HL-60/S4 (cell line): ENCODE measurements around the gene CRTC1.
"Not testable (repeated sequence)": the region's sequence is repeated elsewhere in the genome, so short reads cannot be mapped to it uniquely, and the experiment has no call there.

Experiments
- in situ Hi-C: fragments of 300-500 bp; cut with MboI; formaldehyde crosslinking; loops from 2 replicates; pipeline ENCODE4 v1.14.3; 2022; ENCODE audit warnings: low sequenced_read_pairs

The CRTC1 gene

DNA sequence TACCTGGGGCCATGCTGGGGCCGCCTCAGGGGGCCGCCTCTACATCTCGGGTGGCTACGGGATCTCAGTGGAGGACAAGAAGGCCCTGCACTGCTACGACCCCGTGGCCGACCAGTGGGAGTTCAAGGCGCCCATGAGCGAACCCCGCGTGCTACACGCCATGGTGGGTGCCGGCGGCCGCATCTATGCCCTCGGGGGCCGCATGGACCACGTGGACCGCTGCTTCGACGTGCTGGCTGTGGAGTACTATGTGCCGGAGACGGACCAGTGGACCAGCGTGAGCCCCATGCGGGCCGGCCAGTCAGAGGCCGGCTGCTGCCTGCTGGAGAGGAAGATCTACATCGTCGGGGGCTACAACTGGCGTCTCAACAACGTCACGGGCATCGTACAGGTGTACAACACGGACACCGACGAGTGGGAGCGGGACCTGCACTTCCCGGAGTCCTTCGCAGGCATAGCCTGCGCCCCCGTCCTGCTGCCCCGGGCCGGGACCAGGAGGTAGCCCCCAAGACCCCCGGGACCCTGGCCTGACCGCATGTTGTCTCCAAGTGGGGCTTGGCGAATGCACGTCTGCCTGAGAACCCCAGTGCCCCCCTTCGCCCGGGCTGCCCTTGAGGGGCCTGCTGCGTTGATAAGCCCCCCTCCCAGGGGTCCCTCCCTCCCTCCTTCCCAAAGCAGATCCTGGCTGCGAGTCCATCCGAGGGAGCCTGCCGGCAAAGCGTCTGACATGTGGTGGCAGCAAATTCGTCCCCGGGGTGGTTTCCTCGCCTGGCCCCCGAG, 14.5 kb upstream of the CRTC1 start:
- in situ Hi-C loops = no loop called here

DNA sequence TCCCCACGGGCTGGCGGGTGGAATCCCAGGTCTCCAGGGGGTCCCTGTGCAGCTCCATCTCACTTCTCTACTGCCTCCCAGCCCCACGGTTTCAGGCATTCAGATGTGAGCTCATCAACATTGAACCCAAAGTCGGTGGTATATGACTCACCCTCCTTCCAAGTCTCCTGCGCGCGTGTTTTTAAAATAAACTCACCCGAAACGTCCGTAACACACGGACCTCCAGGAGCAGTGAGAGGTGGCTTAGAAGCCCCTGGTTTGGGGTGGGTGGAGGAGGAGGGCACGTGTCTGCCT, 14.0 kb upstream of the CRTC1 start:
- in situ Hi-C loops = no loop called here

DNA sequence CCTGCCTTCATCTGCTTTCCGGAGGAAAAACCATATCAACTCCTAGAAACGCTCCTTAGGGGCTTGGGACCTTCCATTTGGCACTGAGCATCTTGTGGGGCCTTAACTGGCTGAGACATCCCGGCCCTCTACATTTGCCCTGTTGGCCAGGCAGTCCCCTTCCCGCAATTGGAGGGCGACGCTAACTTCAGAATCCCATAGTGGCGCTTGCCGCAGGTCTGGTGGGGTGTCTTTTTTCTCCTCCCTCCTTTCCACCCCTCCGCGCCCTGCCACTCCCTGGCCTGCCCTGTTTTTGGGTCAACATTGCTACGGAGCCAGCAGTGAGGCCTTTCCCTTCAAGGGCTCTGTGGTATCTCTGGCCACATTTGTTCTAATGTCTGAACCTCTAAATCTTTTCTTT, 13.6 kb upstream of the CRTC1 start:
- in situ Hi-C loops = no loop called here

DNA sequence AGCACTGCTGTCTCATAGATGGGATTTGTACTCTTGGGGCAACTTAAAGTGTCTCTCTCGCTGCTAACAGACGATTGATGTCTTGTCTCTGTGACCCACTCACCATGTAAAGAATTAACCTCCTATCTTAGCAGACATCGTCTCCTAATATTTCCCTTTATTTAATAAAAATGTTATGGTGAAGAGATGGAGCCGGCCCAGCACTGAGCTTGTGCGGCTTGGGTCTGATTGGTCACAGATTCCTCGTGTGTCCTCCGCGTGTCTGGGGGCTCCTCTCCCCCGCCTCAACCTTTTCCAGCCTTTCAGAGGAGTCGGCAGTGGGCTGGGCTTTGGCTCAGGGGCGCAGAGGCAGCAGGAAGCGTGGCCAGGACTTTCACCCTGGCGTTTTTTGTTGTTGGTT, 13.2 kb upstream of the CRTC1 start:
- in situ Hi-C loops = no loop called here

DNA sequence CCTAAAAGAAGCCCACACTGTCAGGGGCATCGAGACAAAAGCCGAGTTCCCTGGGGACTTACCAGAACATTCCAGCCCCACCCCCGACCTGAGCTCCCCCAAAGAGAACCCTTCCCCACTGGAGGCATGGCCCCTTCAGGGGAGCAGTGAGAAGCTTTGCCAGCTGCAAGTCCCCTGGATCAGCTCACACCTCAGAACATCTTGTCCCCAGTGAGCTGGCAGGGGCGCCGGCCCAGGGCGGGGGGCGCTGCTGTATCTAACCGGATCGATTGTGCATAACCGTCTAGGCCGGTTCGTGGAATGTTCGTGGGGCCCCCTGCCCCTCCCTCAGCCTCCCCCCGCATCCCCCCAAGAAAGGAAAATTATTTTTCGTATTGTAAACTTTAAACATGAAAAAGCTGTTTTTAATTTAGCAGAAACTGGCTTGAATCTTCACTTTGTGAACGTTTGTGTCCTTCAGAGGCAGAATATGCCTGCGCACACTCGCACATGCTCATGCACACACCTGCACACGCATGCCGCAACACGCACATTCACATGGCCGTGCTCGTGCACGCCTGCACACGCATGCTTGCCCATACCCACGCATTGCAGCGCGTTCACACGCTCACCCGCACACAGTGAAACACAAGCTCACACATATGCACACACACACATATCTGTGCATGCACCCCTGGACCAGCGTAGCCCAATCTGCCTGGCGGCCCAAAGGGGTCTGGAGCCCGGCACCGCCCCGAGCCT, 12.0 kb upstream of the CRTC1 start:
- in situ Hi-C loops = no loop called here

DNA sequence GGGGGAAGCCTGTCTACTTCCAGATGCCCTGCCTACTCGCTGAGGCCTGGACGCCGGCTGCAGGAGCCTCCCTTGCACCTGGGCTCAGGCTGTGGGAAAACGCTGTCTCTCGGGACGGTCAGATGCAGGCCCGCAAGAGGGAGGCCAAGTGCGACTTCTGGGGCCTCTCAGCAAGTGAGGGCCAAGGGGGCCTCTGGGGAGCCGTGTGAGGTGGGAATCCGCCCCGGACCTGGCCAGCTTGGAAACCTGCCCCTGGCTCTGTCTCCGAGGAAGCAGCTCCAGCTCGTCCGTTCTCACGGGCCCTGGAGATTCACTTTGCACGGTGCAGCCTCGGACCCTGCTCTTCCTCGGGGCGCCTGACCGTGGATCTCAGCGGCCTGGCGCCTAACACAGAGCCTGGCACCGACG, 11.4 kb upstream of the CRTC1 start:
- in situ Hi-C loops = no loop called here

DNA sequence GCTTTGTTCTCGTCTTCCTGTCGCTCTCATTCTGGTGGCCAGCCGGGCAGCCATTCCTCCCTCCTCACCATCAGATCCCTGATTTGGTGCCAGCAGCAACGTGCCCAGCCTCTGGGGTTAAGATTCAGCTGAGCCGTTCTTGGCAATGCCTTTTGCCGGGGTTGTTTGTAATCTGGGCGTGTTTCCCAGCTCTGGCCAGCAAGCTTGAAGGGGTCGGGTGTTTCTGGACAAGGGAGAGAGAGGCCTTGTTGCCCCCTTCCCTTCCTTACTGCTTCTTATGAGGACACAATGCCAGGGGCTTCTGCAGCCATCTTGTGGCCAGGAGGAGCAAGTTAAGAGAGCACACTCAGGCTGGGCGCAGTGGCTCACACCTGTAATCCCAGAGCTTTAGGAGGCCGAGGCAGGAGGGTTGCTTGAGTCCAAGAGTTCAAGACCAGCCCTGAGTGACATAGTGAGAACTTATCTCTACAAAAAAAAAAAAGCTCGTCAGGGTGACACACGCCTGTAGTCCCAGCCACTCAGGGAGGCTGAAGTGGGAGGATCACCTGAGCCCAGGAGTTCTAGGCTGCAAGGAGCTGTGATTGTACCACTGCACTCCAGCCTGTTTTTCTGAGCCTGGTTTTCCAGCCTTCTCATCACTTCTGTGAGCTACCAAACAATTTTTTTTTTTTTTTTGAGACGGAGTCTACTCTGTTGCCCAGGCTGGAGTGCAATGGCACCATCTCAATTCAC, 10.7 kb upstream of the CRTC1 start:
- in situ Hi-C loops = no loop called here

DNA sequence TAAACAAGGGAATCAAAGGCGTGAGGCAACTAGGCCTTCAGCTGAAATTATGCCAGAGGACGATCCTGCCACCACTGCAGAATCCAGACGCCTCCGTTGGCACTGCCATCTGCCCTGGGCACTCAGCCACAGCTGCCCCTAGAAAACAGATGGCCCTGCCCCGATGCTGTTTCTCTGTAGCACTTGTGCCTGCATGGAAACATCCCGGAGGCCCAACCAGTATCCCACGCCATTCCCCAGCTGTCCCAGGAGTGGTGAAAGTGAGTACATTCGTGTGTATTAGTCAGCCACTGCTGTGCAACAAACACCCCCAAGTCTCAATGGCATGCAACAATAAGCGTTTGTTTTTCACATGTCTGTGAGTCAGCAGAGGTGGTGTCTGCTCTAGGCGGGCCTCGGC, 8.9 kb upstream of the CRTC1 start:
- in situ Hi-C loops = no loop called here

DNA sequence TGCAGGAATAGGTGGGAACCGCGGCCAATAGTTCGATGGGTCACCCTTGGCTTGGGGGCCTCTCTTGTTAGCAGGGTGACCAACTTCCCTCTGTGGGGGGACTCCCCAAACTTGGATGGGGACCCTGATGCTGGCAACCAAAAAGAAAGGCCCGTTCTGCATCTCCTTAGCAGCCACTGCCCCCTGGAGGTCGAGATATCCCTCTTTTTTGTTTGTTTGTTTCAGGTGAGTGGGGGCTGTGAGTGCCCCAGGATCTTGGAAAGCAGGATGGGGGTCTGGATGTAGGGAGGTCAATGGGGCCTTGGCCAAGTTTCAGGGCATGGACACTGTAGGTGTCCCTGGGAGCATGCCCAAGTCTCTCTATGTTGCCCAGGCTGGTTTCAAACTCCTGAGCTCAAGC, 7.7 kb upstream of the CRTC1 start:
- in situ Hi-C loops = no loop called here

DNA sequence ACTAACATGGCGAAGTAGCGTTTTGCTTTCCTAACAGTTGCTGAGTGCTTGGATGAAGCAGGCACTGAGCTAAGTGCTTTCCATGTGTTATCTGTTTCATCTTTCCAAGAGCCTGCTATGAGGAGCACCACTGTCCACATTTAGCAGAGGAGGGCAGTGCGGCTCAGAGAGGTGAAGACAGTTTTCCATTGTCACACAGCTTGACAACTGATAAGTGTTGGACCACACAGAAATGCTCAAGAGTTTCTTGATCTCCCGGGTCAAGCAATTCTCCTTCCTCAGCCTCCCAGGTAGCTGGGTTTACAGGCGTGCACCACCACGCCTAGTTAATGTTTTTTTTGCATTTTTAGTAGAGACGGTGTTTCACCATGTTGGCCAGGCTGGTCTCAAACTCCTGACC, 6.8 kb upstream of the CRTC1 start:
- in situ Hi-C loops = no loop called here

DNA sequence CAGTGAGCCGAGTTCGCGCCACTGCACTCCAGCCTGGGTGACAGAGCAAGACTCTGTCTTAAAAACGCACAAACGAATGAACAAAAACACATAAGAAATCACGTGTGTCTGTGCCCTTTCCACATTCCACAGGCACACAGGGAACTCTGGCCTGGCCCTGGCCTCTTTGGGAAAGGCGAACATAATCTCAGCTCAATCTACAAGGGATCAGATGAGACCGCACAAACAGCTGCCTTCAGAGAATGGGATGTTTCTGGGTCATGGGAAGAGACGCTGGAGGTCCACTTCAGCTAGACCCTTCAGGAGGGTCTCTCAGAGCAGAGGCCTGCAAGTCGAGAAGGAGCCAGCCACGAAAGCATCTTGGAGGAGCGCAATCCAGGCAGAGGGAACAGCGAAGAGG, 6.3 kb upstream of the CRTC1 start:
- in situ Hi-C loops = no loop called here

DNA sequence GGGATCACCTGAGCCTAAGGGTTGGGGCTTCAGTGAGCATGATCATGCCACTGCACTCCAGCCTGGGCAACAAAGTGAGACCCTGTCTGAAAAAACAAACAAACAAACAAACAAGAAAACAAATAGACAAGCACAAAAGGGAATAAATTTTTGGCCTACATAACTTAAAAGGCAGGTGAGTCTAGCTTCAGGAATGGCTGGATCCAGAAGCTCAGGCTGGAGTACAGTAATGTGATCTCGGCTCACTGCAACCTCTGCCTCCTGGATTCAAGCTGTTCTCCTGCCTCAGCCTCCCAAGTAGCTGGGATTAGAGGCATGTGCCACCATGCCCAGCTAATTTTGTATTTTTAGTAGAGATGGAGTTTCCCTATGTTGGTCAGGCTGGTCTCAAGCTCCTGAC, 3.3 kb upstream of the CRTC1 start:
- in situ Hi-C loops = not testable (repeated sequence)

DNA sequence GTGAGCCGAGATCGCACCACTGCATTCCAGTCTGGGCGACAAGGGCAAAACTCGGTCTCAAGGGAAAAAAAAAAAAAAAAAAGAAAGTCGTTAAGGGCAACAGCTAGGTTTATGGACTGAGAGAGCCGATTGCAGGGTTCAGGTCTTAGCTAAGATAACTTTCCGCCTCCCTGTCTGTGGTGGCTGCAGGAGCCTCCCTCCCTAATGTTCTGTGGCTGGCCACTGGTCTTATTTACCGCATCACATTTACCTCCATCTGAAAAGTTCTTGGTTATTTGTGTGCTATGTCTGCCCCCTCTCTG, 722 bp upstream of the CRTC1 start:
- in situ Hi-C loops = no loop called here

DNA sequence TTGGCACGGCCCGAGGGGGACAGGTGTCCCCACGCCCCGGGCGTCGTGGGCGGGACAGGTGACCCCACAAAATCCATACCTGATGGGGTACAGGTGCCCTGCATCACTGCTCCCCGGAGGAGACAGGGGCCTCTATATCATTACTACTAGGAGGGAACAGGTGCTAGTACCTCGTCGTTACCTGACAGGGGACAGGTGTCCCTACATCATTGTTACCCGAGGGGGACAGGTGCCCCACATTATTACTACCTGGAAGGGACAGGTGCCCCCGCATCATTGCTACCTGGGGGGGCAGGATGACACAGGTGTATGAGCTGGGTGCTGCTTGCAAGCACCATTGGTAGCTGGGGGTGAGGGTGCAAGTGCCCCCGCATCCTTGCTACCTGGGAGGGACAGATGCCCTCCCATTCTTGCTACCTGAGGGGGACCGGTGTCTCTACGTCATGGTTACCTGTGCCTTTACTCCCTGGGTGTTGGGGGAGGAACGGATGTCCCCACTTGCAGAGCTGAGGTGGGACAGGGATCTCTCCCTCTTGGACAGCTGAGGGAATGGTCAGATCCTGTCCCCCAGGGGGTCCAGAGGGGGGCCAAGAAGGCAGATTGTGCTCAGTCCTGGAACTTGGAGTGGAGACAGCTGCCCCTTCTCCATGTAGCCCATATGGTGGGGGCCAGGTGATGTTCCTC, 620 bp downstream of the CRTC1 start:
- in situ Hi-C loops = no loop called here

DNA sequence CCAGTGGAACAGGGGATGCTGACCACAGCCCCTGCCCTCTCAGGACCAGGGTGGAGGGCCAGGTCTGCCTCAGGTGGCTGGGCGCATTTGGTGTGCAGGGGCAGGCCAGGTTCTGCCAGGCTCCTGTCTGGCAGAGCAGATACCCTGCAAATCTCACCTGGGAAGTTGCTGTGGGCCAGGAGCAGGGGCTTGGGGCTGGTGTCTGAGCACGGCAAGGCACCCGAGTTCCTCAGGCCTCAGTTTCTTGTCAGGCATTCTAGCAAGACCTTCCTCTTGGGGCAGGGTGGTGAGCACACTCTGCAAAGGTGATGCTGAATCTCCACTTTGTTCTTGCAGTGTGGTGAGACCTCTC, 1.1 kb downstream of the CRTC1 start:
- in situ Hi-C loops = no loop called here

DNA sequence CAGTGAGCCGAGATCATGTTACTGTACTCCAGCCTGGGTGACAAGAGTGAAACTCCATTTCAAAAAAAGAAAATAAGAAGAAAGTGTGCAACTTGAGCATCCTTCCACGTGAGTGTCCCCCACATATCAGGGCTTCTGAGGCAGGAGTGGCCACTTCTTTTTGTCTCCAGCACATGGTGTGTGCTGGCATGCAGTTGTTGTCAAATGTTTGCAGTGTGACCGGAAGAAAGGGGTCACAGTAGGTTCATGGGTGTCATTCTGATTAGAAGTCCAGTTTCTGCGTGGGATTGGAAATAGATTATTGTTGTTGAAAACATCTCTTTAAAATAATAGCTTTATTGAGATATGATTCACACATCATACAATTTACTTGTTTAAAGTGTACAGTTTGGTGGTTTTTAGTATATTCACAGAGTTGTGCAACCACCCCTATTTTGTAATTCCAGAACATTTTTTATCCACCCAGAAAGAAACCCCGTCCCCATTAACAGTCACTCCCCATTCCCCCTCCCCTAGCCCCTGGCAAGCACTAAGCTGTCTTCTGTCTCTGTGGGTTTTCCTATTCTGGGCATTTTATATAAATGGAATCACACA, 2.2 kb downstream of the CRTC1 start:
- in situ Hi-C loops = no loop called here

DNA sequence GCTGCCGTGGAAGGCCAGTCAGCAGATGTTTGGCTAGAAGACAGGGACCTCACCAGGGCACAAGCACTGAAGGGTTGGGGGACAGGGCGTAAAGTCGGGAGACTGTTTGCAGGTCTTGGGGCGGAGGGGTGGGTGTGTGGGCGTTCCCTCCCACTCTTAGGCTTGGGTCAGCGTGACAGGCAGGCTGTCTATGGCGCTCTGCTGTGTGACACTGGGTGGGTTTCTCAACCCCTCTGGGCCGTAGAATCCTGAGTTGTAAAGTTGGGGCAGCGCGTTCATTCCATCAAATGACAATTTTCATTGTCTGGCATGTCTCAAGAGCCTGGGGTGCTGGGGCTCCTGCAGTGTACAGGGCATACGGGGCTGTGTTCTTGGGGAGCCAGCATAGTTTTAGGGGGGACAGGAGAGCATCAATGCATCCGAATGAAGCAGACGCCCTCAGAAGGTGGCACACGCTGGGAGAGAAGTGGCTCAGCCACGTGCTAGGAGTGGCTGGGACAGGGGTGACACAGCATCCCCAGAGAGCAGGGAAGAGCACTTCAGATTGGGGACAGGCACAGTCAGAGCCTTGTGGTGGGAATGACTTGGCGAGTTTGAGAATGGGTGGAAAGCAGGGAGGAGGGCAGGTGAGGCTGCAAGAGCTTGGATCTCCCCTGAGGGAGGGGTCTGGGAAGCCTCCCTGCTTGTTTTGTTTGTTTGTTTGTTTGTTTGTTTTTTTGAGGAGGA, 4.4 kb downstream of the CRTC1 start:
- in situ Hi-C loops = no loop called here

DNA sequence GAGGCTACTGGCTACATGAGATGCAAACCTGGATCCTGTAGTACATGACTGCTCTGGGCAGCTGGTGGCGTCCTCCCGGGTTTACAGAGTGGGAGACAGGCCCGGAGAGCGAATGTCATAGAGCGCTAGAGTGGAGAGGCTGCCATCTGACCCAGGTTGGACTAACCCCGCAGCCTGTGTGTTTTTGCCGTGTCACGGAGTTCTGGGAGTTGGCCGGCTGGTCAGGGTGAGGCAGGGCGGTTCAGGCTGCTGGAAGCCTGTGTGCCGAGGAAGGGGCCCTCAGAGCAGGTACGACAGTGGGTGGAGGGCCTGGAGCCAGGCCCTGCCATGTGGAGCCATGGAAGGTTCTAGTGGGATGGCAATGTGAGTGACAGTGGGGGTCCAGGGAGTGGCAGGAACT, 12.5 kb downstream of the CRTC1 start:
- in situ Hi-C loops = no loop called here

DNA sequence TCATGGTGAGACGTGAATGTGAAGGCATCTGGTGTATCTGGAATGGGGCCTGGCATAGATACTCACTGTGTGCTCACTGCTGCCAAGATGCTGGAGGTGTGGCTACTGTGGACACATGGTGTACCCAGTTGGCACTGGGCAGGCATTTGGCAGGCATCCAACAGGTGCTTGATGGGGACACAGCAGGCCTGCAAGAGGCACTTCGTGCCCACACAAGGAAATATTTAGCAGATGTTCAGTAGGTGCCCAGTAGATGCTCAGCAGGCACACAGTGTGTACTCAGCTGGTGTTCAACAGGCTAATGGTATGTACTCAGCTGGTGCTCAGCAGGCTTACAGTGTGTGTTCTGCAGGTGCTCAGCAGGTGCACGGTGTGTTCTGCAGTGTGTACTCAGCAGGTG, 14.2 kb downstream of the CRTC1 start:
- in situ Hi-C loops = no loop called here

DNA sequence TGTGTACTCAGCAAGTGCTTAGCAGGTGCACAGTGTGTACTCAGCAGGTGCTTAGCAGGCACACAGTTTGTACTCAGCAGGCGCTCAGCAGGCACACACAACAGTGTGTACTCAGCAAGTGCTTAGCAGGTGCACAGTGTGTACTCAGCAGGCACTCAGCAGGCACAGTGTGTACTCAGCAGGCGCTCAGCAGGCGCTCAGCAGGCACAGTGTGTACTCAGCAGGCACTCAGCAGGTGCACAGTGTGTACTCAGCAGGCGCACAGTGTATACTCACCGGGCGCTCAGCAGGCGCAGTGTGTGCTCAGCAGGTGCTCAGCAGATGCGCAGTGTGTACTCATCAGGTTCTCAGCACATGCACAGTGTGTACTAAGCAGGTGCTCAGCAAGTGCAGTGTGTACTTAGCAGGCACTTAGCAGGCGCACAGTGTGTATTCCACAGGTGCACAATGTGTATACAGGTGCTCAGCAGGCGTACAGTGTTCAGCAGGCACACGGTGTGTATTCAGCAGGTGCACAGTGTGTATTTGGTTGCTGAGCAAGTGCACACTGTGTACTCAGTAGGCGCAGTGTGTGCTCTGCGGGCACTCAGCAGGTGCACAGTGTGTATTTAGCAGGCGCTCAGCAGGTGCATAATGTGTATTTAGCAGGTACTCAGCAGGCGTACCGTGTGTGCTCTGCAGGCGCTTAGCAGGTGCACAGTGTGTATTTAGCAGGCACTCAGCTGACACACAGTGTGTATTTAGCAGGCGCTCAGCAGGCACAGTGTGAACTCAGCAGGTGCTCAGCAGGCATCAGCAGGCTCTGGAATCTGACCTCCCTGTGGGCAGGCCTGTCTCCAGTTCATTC, 15.1 kb downstream of the CRTC1 start:
- in situ Hi-C loops = no loop called here
